ENCODE results near the gene ACAP3. TPM values are rescaled to one million over a fixed set of nuclear protein-coding genes. Genes with fewer than 3 reads are reported as not detected.
A peak's percentile ranks its signal among the peaks of the same experiment; 100 is the strongest.

The ACAP3 gene
- total RNA-seq, 2 experiments from 2014 or later, result 17.5 to 24.3 TPM

DNA sequence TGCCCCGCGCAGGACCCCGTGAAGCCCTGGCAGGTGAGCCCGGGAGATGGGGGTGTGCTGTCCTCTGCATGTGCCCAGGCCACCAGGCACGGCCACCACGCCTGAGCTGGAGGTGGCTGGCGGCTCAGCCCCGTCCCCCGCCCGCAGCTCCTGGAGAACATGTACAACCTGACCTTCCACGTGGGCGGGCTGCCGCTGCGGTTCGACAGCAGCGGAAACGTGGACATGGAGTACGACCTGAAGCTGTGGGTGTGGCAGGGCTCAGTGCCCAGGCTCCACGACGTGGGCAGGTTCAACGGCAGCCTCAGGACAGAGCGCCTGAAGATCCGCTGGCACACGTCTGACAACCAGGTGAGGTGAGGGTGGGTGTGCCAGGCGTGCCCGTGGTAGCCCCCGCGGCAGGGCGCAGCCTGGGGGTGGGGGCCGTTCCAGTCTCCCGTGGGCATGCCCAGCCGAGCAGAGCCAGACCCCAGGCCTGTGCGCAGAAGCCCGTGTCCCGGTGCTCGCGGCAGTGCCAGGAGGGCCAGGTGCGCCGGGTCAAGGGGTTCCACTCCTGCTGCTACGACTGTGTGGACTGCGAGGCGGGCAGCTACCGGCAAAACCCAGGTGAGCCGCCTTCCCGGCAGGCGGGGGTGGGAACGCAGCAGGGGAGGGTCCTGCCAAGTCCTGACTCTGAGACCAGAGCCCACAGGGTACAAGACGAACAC is 25.2 kb upstream of the ACAP3 start:
- Mint-ChIP-seq H3K4me1 (no peaks in the 10 kb centered on the region), H3K27me3 (no peaks in the 10 kb centered on the region), H3K4me3 (no peak overlapping the region), H3K9me3 (ENCODE audit: low read depth) (no peaks in the 10 kb centered on the region), H3K36me3 (ENCODE audit: low read depth) (no peaks in the 10 kb centered on the region), H3K27ac (no peak overlapping the region)
- DNase-seq (no peak), ATAC-seq (no peak)
- intact Hi-C loops (cut with DNase I, micrococcal nuclease), result no loop called here
- ChIA-PET POLR2A (no interaction called here), CTCF (no interaction called here)

DNA sequence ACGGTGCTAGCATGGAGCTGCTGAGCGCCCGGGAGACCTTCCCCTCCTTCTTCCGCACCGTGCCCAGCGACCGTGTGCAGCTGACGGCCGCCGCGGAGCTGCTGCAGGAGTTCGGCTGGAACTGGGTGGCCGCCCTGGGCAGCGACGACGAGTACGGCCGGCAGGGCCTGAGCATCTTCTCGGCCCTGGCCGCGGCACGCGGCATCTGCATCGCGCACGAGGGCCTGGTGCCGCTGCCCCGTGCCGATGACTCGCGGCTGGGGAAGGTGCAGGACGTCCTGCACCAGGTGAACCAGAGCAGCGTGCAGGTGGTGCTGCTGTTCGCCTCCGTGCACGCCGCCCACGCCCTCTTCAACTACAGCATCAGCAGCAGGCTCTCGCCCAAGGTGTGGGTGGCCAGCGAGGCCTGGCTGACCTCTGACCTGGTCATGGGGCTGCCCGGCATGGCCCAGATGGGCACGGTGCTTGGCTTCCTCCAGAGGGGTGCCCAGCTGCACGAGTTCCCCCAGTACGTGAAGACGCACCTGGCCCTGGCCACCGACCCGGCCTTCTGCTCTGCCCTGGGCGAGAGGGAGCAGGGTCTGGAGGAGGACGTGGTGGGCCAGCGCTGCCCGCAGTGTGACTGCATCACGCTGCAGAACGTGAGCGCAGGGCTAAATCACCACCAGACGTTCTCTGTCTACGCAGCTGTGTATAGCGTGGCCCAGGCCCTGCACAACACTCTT is 24.5 kb upstream of the ACAP3 start:
- Mint-ChIP-seq H3K36me3 (ENCODE audit: low read depth) (no peaks in the 10 kb centered on the region), H3K27ac (no peak overlapping the region), H3K4me3 (no peak overlapping the region), H3K9me3 (ENCODE audit: low read depth) (no peaks in the 10 kb centered on the region), H3K4me1 (no peaks in the 10 kb centered on the region), H3K27me3 (no peaks in the 10 kb centered on the region)
- DNase-seq (no peak), ATAC-seq (no peak)
- ChIA-PET CTCF (no interaction called here), POLR2A (no interaction called here)
- intact Hi-C loops (cut with DNase I, micrococcal nuclease), result no loop called here

DNA sequence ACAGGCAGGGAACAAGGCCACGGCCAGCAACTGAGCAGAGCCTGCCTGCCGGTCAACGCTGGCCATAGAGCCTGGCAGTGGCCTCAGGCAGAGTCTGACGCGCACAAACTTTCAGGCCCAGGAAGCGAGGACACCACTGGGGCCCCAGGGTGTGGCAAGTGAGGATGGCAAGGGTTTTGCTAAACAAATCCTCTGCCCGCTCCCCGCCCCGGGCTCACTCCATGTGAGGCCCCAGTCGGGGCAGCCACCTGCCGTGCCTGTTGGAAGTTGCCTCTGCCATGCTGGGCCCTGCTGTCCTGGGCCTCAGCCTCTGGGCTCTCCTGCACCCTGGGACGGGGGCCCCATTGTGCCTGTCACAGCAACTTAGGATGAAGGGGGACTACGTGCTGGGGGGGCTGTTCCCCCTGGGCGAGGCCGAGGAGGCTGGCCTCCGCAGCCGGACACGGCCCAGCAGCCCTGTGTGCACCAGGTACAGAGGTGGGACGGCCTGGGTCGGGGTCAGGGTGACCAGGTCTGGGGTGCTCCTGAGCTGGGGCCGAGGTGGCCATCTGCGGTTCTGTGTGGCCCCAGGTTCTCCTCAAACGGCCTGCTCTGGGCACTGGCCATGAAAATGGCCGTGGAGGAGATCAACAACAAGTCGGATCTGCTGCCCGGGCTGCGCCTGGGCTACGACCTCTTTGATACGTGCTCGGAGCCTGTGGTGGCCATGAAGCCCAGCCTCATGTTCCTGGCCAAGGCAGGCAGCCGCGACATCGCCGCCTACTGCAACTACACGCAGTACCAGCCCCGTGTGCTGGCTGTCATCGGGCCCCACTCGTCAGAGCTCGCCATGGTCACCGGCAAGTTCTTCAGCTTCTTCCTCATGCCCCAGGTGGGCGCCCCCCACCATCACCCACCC is 23.6 kb upstream of the ACAP3 start, which contains the start of gene TAS1R3:
Gene TAS1R3, plus strand, starts transcription at position 213 of the 898 bp plus-strand sequence. Its CDS starts 66 bp downstream, at position 279.
- DNase-seq (no peak), ATAC-seq (no peak)
- Mint-ChIP-seq H3K27me3 (no peaks in the 10 kb centered on the region), H3K27ac (no peak within 1 kb of the TSS), H3K4me3 (no peak within 1 kb of the TSS), H3K9me3 (ENCODE audit: low read depth) (no peaks in the 10 kb centered on the region), H3K36me3 (ENCODE audit: low read depth) (no peaks in the 10 kb centered on the region), H3K4me1 (peaks cover under 1% of the 10 kb centered on the region)
- POLR2A ChIA-PET, result interaction anchor here (0.6 kb wide), 1 partner anchor 15 kb away, joined by 3 read pairs; no protein-coding TSS in a partner anchor
- CTCF ChIA-PET, result no interaction called here
- intact Hi-C loops (cut with DNase I, micrococcal nuclease), result no loop called here

DNA sequence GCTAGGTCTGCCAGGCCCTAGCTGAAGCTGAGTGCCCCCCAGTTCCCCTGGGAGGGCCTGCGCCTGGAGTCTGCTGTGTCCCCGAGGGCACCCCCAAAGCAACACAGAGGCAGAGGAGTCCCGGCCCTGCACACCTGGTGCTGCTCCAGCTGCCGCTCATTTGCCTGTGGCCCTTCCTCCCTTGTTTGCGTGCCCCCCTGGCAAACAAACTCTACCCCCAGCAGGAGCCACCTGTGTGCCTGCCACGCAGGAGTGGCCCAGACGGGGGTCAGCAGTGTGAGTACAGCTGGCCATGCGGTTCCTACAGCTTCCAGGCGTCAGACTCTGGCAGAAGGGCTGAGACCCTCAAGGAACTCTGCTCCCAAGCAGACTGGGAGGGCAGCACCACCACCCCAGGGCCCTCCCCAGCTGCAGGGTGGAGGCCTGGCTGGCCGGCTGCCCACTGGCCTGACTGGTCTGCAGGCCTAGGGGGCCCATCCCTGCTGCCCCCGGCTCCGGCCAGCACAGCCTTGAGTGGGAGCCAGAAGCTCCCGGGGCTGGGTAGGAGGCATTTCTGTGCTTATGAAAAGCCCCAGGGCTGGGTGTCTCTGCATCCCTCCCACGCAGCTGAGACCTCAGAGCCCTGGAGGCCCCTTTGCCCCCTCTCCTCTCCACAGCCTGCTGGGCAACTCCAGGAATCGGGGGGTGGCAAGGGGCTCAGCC is 22.8 kb upstream of the ACAP3 start:
- DNase-seq, result no peak
- ATAC-seq, result no peak
- H3K4me1 Mint-ChIP-seq, result peaks cover 6% of the 10 kb centered on the region
- POLR2A ChIA-PET, result no interaction called here
- intact Hi-C loops (cut with DNase I, micrococcal nuclease), result no loop called here
- no peaks in the 10 kb centered on the region for H3K9me3 Mint-ChIP-seq (ENCODE audit: low read depth)
- H3K27ac Mint-ChIP-seq, result no peak overlapping the region
- no peak overlapping the region for H3K4me3 Mint-ChIP-seq
- H3K27me3 Mint-ChIP-seq, result no peaks in the 10 kb centered on the region
- CTCF ChIA-PET, result no interaction called here
- H3K36me3 Mint-ChIP-seq (ENCODE audit: low read depth), result no peaks in the 10 kb centered on the region

DNA sequence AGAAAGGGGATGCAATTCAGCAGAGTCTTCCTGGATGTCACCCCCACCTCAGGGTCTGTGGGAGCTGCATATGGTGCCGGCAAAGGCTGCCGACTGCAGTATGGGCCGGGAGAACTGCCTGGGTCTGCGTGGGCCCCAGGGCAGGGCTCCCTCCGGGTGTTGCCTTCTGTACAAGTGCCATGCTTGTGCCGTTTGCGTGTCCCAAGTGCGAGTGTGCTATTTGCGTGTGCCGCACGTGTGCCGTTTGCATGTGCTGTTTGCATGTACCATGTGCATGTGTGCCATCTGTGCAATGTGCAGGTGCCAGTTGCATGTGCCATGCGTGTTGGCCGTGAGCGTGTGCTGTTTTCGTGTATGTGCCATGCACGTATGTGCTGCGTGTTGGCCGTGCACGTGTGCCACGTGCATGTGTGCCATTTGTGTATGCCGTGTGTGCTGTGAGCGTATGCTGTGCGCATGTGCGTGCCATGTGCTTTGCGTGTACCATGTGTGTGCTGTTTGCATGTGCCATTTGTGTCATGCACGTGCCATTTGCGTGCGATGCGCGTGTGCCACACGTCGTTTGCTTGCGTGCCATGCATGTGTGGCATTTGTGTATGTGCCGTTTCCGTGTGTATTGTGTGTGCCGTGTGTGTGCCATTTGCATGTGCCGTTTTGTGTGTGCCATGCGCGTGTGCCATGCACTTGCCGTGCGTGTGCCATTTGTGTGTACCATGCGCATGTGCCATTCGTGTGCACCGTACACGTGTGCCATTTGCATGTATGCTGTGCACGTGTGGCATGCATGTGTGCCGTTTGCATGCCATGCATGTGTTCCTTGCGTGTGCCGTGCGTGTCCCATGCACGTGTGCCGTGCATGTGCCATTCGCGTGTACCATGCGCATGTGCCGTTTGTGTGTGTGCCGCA is 21.8 kb upstream of the ACAP3 start:
- Mint-ChIP-seq H3K4me3 (no peak overlapping the region), H3K36me3 (ENCODE audit: low read depth) (no peaks in the 10 kb centered on the region), H3K9me3 (ENCODE audit: low read depth) (no peaks in the 10 kb centered on the region), H3K27ac (no peak overlapping the region), H3K4me1 (peaks cover 10% of the 10 kb centered on the region), H3K27me3 (no peaks in the 10 kb centered on the region)
- ATAC-seq (no peak), DNase-seq (no peak)
- CTCF ChIA-PET, result no interaction called here
- intact Hi-C loops (cut with DNase I, micrococcal nuclease), result no loop called here
- POLR2A ChIA-PET, result no interaction called here

DNA sequence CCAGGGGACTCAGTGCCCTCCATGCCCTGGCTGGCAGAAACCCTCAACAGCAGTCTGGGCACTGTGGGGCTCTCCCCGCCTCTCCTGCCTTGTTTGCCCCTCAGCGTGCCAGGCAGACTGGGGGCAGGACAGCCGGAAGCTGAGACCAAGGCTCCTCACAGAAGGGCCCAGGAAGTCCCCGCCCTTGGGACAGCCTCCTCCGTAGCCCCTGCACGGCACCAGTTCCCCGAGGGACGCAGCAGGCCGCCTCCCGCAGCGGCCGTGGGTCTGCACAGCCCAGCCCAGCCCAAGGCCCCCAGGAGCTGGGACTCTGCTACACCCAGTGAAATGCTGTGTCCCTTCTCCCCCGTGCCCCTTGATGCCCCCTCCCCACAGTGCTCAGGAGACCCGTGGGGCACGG is 20.5 kb upstream of the ACAP3 start:
- ChIA-PET POLR2A (no interaction called here), CTCF (no interaction called here)
- Mint-ChIP-seq H3K4me3 (no peak overlapping the region), H3K27me3 (no peaks in the 10 kb centered on the region), H3K4me1 (peaks cover 16% of the 10 kb centered on the region), H3K9me3 (ENCODE audit: low read depth) (no peaks in the 10 kb centered on the region), H3K36me3 (ENCODE audit: low read depth) (no peaks in the 10 kb centered on the region), H3K27ac (no peak overlapping the region)
- intact Hi-C loops (cut with DNase I, micrococcal nuclease), result no loop called here
- ATAC-seq, result no peak
- DNase-seq, result no peak

DNA sequence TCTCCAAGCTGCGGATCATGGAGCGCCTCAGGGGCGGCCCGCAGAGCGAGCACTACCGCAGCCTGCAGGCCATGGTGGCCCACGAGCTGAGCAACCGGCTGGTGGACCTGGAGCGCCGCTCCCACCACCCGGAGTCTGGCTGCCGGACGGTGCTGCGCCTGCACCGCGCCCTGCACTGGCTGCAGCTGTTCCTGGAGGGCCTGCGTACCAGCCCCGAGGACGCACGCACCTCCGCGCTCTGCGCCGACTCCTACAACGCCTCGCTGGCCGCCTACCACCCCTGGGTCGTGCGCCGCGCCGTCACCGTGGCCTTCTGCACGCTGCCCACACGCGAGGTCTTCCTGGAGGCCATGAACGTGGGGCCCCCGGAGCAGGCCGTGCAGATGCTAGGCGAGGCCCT is 19.6 kb upstream of the ACAP3 start:
- Mint-ChIP-seq H3K4me3 (no peak overlapping the region), H3K9me3 (ENCODE audit: low read depth) (no peaks in the 10 kb centered on the region), H3K4me1 (peaks cover 22% of the 10 kb centered on the region), H3K27me3 (no peaks in the 10 kb centered on the region), H3K27ac (no peak overlapping the region), H3K36me3 (ENCODE audit: low read depth) (peaks cover 3% of the 10 kb centered on the region)
- DNase-seq (no peak), ATAC-seq (no peak)
- ChIA-PET POLR2A (no interaction called here), CTCF (no interaction called here)
- intact Hi-C loops (cut with DNase I, micrococcal nuclease), result no loop called here

DNA sequence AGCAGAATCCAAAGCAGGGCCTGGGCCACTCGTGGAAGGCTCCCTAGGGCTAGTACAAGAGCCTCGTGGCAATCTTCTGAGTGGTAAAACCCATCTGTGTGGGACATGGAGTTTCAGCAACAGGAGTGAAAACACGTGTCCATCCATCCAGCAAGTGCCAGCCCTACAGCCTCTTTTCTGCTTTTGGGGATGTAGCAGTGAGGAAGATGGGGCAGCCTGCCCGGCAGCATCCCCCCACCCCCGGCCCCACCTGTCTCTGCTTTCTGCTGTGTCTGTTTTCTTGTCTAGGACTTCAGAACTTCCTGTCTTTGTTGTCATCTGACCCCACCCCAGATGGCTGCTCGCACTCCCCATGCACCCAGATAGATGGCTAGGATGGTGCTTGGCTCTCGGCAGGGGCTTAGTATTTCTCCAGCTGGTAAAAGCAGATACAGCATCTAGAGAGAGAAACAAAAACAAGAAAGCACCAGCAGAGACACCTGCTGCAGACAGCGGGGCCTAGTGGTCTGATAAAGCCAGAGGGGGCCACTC is 18.4 kb upstream of the ACAP3 start:
- H3K36me3 Mint-ChIP-seq (ENCODE audit: low read depth), result peaks cover 5% of the 10 kb centered on the region
- POLR2A ChIA-PET, result no interaction called here

DNA sequence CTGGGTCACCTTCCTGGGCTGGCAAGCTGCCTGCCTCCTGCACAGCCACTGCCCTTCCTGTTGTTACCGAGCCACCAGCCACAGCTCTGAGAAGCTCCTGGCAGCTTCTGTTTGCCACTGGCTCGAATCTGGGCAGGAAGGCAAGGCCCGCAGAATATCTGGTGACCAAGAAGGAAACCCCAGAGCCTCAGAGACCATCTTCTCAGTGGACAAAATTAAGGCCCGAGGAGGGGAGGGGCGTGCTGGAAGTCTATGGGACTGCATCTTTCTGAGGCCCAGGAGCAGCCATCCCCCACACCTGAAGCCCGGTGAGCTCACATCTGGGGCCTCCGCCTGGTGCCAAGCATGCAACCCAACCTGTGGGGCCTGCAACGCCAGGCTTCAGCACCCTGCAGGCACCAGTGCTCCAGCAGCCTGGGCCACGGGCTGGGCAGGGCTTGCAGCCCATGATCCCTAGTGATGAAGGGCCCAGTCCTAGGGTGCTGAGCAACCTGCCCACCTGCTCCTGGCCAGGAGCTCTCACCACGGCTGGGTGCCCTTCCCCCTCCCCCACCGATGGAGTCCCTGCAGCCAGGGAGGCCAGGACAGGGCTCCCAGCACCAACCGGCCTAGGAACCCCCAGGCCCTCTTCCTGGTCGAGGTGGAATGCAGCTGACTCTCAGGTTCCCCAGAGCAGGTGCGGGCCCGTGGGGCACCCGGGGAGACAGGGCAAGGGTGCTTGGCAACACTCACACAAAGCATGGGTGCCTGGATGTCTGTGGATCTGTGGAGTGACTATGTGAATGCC is 17.8 kb upstream of the ACAP3 start:
- intact Hi-C loops (cut with DNase I, micrococcal nuclease), result loop anchor here in 1 of 2 experiments (2.0 kb wide), 1 partner anchor 49 kb away; the partner anchor contains the start of gene AURKAIP1
- H3K27ac Mint-ChIP-seq, result peak overlapping the region; percentile 78
- DNase-seq, result no peak
- ChIA-PET POLR2A (interaction anchor here (0.7 kb wide), 1 partner anchor 50 kb away, joined by 3 read pairs; the partner anchor contains the start of gene AURKAIP1), CTCF (interaction anchor here (0.6 to 1.2 kb wide), 2 partner anchors 16 to 181 kb away, joined by 3 to 4 read pairs; no protein-coding TSS in a partner anchor)
- H3K36me3 Mint-ChIP-seq (ENCODE audit: low read depth), result peaks cover 5% of the 10 kb centered on the region
- H3K9me3 Mint-ChIP-seq (ENCODE audit: low read depth), result no peaks in the 10 kb centered on the region
- peaks cover 31% of the 10 kb centered on the region for H3K4me1 Mint-ChIP-seq
- ATAC-seq, result peak; percentile 2
- peak overlapping the region; percentile 68 for H3K4me3 Mint-ChIP-seq
- no peaks in the 10 kb centered on the region for H3K27me3 Mint-ChIP-seq

More for the DNA sequence above, 18.4 kb upstream of the ACAP3 start:
- CTCF ChIA-PET, result interaction anchor here (0.8 to 1.2 kb wide), 2 partner anchors 17 to 77 kb away, joined by 3 to 4 read pairs; no protein-coding TSS in a partner anchor
- no peak for ATAC-seq
- Mint-ChIP-seq H3K27me3 (no peaks in the 10 kb centered on the region), H3K4me1 (peaks cover 31% of the 10 kb centered on the region), H3K27ac (no peak overlapping the region), H3K4me3 (peak overlapping the region; percentile 68), H3K9me3 (ENCODE audit: low read depth) (no peaks in the 10 kb centered on the region)
- intact Hi-C loops (cut with DNase I, micrococcal nuclease), result no loop called here
- no peak for DNase-seq

All from activated CD4-positive, alpha-beta T cell treated with anti-CD3 and anti-CD28 coated beads for 36 hours (primary cell).